Measurements from ENCODE around the gene ZNF207. TPM values are rescaled to one million over a fixed set of nuclear protein-coding genes. Genes with fewer than 3 reads are reported as not detected.

ZNF207 gene
- total and polyA plus RNA-seq, 10 of the 15 experiments (the other 5 are each of a cell fraction or from before 2014, with no cell fraction given): 156 to 348 (median 205) TPM

DNA sequence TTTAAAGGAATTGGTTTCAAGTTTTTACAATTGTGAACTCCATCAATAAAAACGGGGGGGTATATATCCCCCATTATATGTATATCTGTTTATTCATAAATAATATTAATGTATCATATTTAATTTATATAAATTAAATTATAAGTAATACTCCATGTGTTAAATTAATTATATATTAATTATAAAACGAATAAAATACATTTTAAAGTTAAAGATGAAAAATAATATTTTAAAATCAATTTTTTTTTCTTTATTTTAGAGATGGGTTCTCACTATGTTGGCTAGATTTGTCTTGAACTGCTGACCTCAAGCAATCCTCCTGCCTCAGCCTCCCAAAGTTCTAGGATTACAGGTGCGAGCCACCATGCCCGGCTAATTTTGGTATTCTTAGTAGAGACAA lies 76.9 kb downstream of the ZNF207 start:
- POLR2A ChIA-PET: no interaction called here
- Histone ChIP-seq H3K4me2 (ENCODE audit: control insufficient read depth, insufficient read depth) (no peak overlapping the region), H3K9me3 (replicated peaks; ENCODE audit: control insufficient read depth, insufficient read depth, low read length) (peaks cover 7% of the 10 kb centered on the region; the same call in 1 of the 3 replicates), H3K27me3 (replicated peaks in 1 of 2; ENCODE audit: control insufficient read depth in 2 of 2, insufficient read depth in 2 of 2, low read length in 1 of 2) (no peaks in the 10 kb centered on the region), H4K20me1 (ENCODE audit: control insufficient read depth, insufficient read depth) (no peaks in the 10 kb centered on the region), H2AFZ (ENCODE audit: control insufficient read depth, low read depth, low read length) (no peak overlapping the region), H3K9ac (ENCODE audit: control insufficient read depth, insufficient read depth, low read length) (no peak overlapping the region), H3K36me3 (ENCODE audit: control insufficient read depth in 2 of 2, insufficient read depth in 2 of 2, low read length in 1 of 2) (no peaks in the 10 kb centered on the region), H3K27ac (ENCODE audit: control insufficient read depth, insufficient read depth) (no peak overlapping the region), H3K79me2 (ENCODE audit: control insufficient read depth, insufficient read depth, low read length) (no peaks in the 10 kb centered on the region), H3K4me3 (no peak overlapping the region), H3K4me1 (ENCODE audit: control insufficient read depth, insufficient read depth, low read length) (no peaks in the 10 kb centered on the region)
- BruUV-seq (replicated peaks): no TSS peak
- DNase-seq (ENCODE audit: low read depth, low spot score): no peak
- CTCF ChIA-PET: no interaction called here
- in situ Hi-C loops (cut with MboI) (no loop called here), intact Hi-C loops (cut with micrococcal nuclease; ENCODE audit: unreplicated experiment) (no loop called here)
- SMC1A ChIA-PET (ENCODE audit: uncharacterized antibody, unreplicated experiment): no interaction called here
- no peak for FAIRE-seq
- RAD21 ChIA-PET (ENCODE audit: unreplicated experiment): no interaction called here
- 50% methylated on average over 4 of the region's 4 CpGs for WGBS (ENCODE audit: insufficient coverage, insufficient replicate concordance, low lambda C conversion rate, missing lambda C conversion rate)
- TF ChIP-seq SIN3A (IDR thresholded peaks at IDR 0.05; ENCODE audit: low read depth, low read length) (no peak), CHD4 (IDR thresholded peaks at IDR 0.05) (no peak), TAF1 (IDR thresholded peaks at IDR 0.05; ENCODE audit: borderline replicate concordance, low read depth, low read length) (no peak), MXI1 (IDR thresholded peaks at IDR 0.05; ENCODE audit: low read depth, low read length) (no peak), NKRF (conservative IDR thresholded peaks at IDR 0.05) (no peak), KDM1A (IDR thresholded peaks at IDR 0.05; ENCODE audit: borderline replicate concordance) (no peak), CBX5 (IDR thresholded peaks at IDR 0.05; ENCODE audit: low read depth) (no peak), SP1 (IDR thresholded peaks at IDR 0.05; ENCODE audit: low read depth, low read length) (no peak), SMAD5 (IDR thresholded peaks at IDR 0.05; ENCODE audit: low read depth) (no peak), GABPA (IDR thresholded peaks at IDR 0.05; ENCODE audit: low read depth) (no peak), RBBP5 (conservative IDR thresholded peaks at IDR 0.05) (no peak), ZNF24 (IDR thresholded peaks at IDR 0.05) (no peak), STAT1 (conservative IDR thresholded peaks at IDR 0.05) (no peak), BRCA1 (IDR thresholded peaks at IDR 0.05; ENCODE audit: low read depth, low read length) (no peak), CBFB (IDR thresholded peaks at IDR 0.05; ENCODE audit: low read depth) (no peak), HDGF (IDR thresholded peaks at IDR 0.05) (no peak), FOXM1 (IDR thresholded peaks at IDR 0.05; ENCODE audit: low read depth, low read length) (no peak), ZNF274 (IDR thresholded peaks at IDR 0.05; ENCODE audit: insufficient read depth, insufficient read length) (no peak), SMC3 (IDR thresholded peaks at IDR 0.05; ENCODE audit: borderline replicate concordance, low read length) (no peak)
- TF ChIP-seq, protein P1, sequence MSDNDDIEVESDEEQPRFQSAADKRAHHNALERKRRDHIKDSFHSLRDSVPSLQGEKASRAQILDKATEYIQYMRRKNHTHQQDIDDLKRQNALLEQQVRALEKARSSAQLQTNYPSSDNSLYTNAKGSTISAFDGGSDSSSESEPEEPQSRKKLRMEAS (IDR thresholded peaks at IDR 0.05; ENCODE audit: low read depth, low read length): no peak
- ATAC-seq: no peak
